Hematopoietic multipotent progenitor cell treated with erythropoietin and hydrocortisone succinate and interleukin-3 and kit ligand, for 4 days (in vitro differentiated cells): ENCODE measurements around the gene TRIM24.
"Not testable (repeated sequence)": the region's sequence is repeated elsewhere in the genome, so short reads cannot be mapped to it uniquely, and the experiment has no call there.

Source experiments
- DNase-seq: peaks from one replicate; pipeline ENCODE4 v3.0.0-alpha.2; 2015

The TRIM24 gene

DNA sequence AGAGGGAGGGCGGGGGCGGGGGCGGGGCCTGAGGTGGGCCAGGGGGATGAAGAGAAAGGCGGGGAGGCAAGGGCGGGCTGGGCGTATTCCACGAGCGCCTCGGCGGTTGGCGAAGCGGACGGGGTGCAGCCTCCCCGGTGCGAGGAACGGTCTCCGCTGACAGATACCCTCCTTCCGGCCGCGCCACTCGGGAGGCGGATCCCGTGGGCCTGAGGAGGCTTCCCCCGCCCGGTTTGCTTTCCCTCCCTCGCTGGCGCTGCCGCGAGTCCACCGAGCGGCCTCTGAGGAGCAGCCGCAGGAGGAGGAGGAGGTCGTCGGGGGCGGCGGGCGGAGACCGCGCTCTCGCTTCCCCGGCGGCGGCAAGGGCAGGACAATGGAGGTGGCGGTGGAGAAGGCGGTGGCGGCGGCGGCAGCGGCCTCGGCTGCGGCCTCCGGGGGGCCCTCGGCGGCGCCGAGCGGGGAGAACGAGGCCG lies at the start of gene TRIM24:
TRIM24 (plus strand) TSS at position 84 of the 473 bp plus-strand sequence; CDS start at position 374, 290 bp downstream.
- DNase-seq = peak; percentile 99

DNA sequence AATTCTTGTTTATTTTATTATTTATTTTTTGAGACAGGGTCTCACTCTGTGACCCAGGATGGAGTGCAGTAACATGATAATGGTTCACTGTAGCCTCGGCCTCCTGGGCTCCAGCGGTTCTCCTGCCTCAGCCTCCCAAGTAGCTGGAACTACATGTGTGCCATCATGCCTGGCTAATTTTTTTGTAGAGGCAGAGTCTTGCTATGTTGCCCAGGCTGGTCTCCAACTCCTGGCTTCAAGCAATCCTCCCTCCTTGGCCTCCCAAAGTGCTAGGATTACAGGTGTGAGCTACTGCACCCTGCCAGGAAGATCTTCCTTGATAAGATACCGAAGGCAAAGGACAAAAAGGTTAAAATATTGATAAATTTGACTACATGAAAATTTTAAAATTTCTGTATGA lies 48.0 kb upstream of the TRIM24 start:
- DNase-seq = not testable (repeated sequence)

DNA sequence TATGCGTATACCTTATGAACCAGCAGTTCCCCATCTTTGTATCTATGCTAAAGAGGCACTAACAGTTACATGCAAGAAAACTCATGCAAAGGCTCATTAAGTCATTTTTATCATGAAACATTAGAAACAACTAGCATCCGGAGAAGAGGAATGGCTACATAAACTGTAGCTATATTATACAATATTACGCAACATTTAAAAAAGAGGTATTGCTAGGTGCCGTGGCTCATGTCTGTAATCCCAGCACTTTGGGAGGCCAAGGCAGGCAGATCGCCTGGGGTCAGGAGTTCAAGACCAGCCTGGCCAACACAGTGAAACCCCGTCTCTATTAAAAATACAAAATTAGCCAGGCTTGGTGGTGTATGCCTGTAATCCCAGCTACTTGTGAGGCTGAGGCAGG lies 47.1 kb upstream of the TRIM24 start:
- not testable (repeated sequence) for DNase-seq

DNA sequence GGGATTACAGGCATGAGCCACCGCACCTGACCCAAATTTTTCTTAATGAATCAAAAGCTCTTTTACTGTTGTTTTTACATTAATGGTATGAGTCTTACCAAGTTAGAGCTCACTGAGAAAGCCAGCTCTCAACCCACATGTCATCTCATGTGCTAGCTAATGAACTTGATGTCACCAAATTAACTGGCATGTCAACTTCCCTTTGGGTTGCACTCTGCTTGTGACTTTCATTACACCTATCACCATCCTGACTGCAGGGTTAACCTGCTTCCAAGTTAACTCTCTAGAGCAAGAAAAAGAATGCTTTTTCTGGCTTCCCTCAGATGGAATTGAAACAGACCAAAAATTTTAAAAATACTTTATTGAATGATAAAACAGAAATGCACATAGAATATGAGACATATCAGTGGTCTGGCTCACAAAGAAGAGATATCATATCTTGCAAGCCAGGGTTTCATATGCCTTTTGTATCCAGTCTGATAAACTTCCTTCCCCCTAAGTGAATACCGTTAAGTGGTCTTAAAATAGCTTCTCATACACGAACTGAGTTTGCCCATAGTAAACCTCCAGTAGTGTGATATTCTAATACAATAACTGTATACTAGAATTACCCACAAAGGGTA lies 42.9 kb upstream of the TRIM24 start:
- DNase-seq = peak; percentile 93

DNA sequence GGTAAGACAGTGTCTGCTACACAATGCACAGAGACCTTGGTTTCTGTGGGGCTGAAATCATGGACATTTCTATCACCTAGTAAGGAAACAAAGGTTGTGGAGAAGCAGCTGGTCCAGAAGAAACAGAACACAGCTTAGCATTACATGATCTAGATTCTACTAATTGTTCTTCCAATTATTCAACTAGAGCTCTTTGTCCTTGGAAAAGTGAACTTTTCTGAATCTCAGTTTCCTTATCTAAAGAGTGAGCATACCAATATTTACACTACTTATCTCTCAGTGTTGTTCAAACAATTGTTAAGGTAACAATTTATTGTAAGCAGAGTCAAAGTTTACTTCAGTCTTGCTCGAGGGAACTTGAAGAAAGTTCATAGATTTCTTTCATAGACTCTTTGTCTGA lies 42.3 kb upstream of the TRIM24 start:
- DNase-seq = no peak

DNA sequence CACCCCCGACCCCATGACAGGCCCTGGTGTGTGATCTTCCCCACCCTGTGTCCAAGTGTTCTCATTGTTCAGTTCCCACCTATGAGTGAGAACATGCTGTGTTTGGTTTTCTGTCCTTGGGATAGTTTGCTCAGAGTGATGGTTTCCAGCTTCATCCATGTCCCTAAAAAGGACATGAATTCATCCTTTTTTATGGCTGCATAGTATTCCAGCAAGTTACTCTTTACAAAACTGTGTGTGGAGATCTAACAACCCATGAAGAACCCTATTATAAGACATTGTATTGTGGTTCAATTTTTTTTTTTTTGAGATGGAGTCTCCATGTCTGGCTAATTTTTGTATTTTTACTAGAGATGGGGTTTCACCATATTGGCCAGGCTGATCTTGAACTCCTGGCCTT lies 41.7 kb upstream of the TRIM24 start:
- not testable (repeated sequence) for DNase-seq

DNA sequence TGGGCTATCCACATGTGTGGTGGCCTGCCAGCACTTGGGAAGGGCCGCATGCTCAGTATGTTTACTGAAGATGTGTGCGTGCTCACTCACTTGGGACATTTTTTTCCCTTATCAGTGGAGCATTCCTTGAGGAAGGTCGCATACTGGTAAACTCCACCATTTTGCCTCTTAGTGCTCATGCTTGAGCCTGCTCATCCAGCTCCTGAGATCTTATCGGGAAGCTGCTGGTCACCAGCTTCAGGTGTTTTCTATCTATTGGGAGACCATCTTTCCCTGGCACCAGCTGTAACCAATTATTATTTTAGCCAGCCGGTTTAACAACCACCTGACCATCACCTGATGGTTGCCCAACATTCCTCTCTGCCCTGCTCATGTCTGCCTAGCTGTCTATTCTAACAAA lies 35.0 kb upstream of the TRIM24 start:
- DNase-seq = no peak

DNA sequence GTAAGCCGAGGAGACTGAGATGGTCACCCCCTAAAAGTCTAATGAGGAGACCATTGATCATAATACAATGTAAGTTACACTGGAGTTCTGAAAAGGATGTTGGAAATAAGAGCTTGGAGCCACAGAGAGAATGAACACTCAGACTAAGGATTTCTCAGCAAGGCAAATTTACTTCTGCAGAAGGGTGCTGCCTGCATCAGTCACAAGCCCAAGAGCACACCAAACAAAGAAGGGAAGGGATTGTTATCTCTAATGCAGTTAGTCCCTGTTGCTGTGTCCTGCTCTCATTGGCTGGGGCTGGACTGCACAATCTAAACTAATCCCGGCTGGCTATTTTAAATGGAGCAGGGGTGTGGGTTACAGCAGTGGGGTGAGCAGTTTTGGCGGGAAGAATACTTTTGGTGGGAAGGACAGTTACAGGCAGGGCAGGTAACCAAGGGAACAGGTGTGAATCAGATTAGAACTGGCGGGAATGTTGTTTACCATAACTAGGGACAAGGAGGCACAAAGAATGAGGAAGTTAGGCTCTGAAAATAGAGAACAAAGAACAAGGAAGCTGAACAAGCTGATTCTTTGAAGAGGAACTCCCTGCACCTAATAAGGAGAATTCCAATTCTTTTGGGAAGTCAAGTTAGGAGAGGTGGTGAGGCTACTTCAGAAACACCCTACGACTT lies 30.3 kb upstream of the TRIM24 start:
- peak; percentile 51 for DNase-seq

DNA sequence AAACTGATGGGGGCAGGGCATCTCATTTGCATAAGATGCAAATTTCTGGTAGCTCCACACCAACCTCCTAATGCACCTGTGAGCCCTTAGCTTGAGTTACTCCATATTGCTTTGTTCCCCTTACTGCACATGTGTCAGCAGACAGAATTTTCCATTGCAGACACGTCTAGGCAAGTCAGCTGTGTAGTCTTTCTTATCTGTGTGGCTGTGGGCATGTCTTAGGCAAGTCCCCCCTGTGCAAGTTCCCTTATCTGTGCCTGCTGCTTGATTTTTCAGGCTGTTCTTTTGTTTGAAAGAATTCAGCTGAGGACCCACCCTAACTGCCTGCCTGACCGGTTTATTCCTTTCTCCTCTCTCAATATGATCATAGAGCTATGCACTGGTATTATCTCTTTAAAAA lies 28.5 kb upstream of the TRIM24 start:
- peak; percentile 54 for DNase-seq

DNA sequence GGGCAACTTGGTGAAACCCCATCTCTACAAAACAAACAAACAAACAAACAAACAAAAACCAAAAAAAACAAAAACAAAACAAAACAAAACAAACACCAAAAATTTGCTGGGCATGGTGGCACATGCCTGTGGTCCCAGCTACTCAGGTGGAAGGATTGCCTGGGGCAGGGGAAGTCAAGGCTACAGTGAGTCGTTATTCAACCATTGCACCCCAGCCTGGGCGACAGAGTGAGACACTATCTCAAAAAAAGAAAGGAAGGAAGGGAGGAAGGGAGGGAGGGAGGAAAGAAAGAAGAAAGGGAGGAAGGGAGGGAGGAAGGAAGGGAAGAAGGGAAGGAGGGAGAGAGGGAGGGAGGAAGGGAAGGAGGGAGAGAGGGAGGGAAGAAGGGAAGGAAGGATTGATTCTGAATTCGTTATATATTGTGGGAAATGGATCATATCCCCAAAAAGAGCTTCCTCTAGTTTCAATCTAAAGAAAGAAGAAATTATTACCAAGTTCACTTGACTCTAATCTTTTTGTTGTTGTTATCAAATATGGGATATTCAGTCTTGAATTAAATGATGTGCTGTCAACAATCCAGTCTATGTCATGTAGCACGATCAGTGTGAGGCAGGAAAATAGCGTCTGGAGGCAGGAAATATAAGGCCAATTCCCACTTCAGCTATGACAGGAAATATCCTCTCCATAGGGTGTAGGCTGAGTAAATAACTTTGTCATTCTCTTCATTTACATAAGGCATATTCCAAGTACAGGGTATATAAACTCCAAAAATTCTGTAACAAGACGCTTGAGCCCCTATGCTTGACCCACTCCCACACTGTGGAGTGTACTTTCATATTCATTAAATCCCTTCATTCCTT lies 26.2 kb upstream of the TRIM24 start:
- no peak for DNase-seq

DNA sequence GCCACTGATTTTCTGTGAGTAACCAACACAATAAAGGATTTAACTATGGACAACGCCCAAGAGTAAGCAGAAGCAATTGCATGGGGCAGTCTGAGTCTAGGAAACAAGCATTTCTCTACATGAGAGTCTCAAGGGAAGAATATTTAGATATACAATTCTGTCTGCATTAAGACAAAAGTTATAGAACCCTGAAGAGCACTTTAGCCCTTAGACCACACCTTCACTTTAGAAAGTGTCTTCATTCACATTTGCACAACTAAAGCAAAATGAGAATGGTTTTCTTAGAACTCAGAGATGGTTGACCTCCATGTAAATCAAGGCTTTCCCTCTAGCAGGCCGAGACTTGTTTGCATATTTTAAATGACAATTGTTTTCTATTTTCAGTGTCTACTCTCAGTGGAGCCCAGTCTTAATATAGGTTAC lies 25.5 kb upstream of the TRIM24 start:
- DNase-seq = no peak

DNA sequence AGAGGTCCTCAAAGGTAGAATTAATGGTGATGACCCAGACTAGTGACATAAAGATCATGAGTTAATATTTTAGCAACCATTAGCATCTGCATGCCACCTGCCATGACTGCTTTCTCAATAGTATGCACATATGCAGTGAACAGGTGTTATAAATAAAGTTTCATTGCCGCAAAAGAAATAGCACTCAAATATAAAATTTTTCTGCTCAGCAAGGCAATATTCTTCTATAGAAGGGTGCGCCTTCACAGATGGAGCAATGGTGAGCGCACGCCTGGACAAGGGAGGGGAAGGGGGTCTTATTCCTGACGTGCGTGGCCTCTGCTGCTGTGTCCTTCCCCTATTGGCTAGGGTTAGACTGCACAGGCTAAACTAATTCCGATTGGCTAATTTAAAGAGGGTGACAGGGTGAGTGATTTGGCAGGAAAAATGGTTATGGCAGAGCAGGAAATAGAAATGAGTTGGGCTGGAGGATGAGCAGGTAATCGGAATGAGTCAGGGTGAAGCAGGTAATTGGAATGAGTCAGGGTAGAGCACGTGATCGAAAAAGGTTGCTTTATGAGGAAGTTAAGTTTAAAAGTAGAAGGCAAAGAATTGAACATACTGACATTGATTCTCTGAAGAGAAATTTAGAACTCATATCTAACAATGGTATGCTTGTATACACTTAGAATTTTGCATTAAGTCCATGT lies 24.7 kb upstream of the TRIM24 start:
- no peak for DNase-seq

DNA sequence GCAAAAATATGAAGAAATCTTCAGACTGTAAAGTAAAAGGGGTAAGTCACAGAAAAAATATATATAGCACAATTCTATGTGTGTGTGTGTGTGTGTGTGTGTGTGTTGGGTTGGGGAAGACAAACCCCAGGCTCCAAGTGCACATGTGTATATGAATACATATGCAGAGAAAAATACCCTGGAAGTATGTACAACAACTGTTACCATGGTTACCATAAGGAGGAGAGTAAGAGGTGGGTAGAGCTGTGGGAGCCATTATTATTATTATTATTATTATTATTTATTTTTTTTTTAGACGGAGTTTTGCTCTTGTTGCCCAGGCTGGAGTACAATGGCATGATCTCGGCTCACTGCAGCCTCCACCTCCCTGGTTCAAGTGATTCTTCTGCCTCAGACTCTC lies 23.7 kb upstream of the TRIM24 start:
- no peak for DNase-seq

DNA sequence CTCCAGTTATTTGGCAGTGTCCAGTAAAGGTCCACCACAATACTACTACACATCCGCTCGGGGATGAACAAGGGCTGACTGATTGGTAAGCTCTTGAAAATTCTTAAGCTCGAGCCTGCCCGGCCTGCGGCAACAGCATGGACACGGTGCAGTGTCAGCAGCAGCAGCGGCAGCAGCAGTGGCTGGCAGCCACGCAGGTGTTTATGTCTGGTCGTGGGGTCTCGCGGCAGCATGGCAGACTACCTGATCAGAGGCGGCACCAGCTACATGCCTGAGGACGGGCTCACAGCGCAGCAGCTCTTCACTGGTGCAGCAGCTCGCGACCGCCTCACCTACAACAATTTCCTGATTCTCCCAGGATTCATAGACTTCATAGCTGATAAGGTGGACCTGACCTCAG lies 19.6 kb upstream of the TRIM24 start:
- DNase-seq = no peak

DNA sequence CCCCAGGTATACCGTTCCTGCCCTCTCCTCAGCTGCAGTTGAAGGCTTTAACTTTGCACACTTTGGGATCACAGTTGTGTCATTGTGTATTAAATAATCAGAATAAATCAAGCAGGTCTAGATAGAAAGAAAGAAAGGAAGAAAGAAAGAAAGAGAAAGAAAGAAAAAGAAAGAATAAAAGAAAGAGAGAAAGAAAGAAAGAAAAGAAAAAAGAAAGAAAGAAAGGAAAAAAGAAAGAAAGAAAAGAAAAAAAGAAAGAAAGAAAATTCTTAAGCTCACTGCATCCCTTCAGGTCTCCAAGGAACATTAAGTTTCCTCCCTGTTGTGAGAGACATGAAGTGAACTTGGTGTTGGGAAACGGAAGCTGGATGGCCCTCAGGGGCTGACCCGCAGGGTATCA lies 17.2 kb upstream of the TRIM24 start:
- DNase-seq = no peak

DNA sequence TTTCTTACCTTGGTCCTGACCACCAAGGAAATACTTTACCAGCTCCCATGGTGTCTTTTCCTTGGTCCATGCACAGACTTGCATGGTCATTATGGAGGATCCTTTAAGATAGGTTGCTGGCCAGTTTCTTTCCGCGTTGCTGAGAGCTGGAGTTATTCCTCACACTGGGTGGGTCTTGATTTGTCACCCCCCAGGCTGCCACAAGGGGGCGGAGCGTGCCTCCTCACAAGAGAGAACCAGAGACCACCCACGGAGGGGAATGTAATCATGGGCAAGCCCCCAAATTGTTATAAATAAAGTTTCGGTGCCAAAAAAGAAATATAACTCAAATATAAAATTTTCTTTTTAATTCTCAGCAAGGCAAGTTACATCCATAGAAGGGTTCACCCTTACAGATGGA lies 10.5 kb upstream of the TRIM24 start:
- DNase-seq = peak; percentile 32

DNA sequence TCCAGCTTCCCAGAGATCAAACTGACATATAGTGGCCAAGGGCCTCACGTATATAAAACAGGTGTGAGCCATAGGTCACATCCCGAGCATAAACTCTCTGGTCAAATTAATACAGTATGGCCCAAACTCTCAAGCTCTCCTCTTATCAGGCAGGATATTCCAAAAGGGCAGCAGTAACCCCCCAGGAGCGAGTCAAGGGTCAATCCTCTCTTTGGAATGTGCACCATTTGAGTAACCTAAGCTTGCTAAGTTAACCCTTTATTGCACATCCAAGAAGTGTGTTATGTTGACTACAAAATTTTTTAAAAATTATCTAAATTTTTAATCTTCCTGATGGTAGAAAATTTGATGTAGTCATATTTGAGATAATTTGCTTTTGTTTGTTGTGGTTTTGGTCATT lies 4.5 kb upstream of the TRIM24 start:
- no peak for DNase-seq

DNA sequence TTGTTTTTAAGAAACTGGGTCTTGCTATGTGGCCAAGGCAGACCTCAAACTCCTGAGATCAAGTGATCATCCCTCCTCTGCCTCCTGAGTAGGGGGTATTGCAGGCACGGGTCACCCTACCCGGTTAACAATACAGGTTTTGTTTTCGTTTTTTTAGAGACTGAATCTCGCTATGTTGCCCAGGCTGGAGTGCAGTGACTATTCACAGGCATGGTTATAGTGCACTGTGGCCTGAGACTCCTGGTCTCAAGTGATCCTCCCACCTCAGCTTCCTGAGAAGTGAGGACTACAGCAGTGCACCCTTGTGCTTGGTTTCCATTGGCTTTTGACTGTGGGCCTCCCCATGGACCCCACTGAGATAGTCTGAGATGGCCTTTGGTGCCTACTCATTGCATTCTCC lies 3.8 kb upstream of the TRIM24 start:
- no peak for DNase-seq

DNA sequence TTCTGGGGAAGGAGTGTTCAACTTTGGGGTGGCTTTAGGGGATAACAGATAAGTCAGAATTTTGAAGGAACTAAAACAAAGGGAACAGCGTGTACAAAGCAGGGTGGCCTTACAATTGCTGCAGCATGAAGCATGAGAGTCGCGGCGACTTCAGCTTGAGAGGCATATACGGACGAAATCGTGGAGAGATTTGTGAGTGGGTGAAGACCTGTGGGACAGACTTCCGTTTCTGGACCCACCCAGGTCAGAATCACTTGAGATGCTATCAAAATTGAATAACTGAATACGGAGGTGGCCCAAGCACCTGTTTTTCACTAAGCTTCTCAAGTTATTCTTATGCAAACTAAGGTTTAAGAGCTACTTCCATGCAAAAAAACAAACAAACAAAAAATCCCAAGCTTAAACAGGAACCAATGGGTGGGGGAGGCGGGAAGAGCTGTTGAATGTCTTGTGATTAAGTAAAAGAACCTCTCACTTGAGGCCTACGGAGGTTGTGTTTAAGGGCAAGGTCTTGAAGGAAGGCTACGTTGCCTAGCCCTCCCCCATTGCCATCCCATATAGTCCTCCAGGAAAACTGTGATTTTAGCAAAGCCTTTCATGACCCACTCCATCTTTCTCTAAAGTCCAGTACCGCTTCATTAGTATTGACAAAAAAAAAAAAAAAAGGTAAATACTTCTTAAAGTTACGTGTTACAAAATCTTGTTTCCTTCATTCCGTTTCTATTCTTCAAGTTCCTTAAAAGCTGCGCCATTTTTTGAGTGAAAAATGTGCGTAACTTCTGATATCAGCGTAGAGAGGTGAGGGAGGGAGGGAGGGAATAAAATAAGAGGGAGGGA lies 1.3 kb upstream of the TRIM24 start:
- DNase-seq = peak; percentile 27

DNA sequence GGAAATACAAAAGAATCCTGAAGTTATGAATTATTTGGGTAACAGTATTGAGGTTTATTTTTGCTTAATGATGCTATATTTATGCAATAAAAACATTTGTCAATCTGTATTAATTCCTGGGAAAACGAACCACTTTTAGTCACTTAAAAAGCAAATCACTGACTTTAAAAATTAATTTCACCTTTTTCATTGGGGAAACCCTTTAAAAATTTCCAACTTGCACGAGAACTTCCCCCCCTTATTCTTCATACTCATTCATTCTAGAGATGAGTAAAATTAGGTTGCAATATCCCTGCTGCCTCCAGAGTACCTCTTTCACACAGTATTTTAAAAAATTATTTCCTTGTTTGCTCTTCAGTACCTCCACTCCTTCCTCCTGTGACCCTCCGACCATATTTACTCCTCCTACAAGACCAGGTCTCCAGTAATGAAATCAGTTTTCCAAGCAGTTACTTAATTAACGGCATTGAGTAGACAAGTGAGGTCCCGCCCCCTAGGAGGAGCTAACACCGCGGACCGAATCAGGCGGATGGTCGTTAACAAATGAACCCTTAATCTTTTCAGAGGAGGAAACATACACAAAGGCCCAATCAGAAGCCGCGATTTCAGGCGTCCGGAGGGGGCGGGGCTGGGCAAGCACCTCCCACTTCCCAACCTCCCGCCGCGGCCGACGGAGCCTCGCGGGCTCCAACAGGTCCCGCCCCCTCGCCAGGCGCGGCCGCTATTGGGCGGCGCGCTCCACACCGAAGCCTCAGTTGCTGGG lies 465 bp upstream of the TRIM24 start:
- peak; percentile 99 for DNase-seq
